Hepatic stellate cell (primary cell): Measurements from ENCODE around the gene ARFIP1.

Source experiments
- DNase-seq: peaks from one replicate; pipeline ENCODE4 v3.0.0; 2011; ENCODE audit warnings: low spot score

Gene ARFIP1

DNA sequence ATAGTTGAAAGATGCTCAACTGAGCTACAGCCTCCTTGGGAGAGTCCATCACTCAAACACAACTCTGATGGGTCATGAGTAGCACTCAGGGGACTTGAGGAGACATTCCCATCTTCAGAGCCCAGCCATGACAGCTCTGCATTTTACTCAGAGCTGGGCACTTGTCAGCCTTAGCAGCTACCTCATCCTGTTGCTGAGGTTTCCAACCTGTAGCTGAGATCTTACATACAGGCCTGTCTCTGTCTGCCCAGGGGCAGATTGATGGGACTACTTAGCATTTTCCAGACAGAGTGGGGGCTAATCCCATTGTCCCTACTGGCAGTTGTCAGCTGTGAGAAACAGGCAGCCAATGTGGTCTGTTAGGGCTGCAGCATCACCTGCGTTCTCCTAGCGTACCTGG, 159.9 kb downstream of the ARFIP1 start:
- no peak for DNase-seq

DNA sequence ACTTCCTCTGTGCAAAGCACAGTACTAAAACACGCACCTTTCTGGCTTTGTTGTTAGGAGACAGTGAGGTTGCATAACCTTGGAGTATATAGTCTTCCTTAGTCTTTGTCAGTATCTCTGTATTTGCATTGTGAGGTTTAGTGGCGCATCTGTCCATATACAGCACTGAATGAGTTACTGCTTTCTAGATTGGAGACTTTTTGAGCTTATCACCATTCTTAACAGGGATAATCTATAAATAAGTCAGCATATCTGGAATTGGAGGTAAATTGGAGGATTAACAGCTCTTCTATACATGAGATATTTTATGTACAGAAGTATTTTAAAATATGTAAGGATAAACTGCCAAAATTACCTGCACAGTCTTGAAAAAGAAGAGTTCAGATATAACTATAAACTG, 160.7 kb downstream of the ARFIP1 start:
- no peak for DNase-seq

DNA sequence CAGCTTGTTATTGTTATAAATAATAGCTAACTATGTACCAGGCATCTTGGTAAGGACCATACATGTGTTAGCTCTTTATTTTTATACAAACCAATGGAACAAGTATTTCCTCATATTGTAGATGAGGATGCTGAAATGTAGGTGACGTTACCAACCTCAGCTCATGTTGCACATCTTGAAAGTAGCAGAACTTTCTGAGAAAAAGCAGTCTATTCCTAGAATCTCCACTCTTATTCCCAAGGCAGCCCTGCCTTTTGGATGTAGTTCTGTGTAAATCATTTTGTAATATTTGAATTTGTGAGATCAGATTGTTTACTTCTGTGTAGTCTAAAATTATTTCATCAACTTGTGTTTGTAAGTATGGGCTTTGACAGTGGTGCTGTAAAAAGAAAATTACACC, 161.7 kb downstream of the ARFIP1 start:
- no peak for DNase-seq

DNA sequence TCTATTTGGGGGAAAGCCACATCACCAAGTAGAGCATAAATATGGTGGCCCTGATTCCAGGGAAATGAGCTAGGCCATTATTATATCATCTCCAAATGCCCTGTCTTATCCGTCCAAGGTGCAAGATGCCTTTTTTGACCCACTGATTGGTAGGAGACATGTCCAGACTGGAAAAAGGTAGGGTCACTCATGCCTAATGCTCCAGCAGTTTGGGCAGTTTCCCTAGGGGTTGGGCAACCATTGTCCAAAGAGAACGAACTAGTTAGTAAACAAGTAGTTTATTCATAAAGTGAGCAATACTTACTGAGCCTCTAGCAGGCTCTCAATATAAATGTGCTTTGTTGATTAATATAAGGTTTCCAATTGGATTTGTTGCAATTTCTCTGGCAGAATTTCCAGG, 162.6 kb downstream of the ARFIP1 start:
- DNase-seq = no peak

DNA sequence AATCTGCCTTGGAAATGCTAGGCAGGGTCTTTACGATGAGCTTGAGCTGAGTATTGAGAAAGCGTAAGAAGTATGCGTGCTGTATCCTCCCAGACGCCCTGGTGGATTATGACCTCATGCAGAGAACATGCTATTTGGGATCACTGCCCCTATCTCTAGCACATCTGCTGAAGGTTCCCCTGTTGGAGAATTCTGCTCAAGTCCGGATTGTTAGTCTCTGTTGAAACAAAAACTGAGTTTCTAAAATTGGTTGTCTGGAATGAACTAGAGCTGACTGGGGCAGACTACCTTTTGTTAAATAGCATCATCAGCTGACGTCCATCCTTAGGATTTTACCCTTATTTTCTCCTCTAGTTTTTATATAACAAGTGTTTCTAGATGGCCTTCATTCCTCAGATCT, 163.9 kb downstream of the ARFIP1 start:
- DNase-seq = no peak

DNA sequence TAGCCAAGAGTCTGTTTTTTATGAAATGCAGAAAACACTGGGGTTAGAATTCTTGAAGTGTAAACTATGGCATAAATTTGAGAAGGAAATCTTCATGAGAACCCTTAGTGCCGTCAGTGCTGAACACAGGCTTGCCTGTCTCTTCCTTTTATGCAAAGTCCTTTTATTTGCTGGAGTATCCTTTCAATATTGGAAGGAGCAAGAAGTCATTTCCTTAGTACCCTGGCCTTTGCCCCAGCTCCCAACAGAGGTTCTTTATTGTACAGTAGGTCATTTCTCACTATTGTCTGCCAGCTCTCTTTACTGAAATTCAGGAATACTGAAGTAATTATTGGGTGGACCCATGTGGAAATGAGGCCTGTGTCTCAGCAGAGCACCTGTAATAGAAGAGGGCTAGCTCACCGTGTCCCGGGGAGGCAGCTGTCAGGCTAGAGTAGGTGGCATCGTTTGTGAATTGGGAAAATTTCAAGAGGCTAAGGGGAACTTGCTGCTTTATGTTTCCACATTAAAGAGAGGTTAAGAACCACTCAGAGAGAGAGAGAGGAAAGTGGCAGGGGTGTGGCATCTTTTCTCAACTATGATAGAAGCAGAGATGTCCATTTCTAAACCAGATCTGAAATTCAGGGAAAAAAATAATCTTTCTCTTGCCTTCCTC, 165.0 kb downstream of the ARFIP1 start:
- DNase-seq = no peak

DNA sequence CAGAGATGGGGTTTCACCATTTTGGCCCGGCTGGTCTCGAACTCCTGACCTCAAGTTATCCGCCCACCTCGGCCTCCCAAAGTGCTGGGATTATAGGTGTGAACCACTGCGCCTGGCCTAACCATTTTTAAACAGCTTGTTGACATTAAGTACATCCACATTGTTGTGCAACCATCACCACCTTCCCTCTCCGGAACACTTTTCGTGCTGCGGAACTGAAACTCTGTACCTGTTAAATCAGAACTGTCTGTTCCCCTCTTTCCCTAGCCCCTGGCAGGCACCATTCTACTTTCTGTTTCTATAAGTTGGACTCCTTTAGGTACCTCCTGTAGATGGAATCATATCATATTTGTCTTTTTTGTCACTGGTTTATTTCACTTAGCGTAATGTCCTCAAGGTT, 165.9 kb downstream of the ARFIP1 start:
- DNase-seq = no peak

DNA sequence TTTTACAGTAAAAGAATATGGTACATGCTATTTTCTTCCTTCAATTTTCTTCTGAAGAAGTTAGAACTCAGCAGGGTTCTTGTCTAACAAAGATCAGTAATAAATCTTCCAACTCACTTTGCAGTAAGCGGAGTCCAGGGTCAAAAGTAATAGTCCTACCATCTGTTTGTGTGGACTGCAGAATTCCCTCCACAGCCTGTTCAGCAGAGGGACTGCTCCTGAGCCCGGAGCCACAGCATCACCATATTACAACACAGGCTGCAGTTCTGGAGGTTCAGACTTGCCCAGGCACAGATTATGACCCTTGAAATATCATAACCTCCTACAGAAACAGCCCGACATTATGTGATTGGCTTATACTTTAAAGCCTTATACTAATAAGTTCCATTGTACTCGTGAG, 166.7 kb downstream of the ARFIP1 start:
- no peak for DNase-seq

DNA sequence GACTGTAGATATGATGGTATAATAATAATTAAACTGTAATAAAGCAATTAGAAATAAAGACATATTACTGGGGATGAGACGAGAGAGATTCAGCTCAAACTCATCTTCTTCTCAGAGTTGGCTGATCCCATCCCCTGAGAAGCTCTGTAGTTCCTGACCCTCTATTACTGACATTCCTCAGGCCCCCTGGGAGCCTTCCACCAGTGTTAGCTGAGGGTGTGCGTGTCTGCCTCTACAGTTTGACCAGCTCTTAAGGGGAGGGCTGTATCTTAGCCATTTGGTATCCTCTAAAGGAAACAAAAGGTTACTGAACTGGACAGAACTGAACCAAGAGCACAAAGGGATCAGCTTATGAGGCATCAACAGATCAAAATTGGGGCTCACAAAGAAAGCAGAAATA, 167.6 kb downstream of the ARFIP1 start:
- DNase-seq = no peak

DNA sequence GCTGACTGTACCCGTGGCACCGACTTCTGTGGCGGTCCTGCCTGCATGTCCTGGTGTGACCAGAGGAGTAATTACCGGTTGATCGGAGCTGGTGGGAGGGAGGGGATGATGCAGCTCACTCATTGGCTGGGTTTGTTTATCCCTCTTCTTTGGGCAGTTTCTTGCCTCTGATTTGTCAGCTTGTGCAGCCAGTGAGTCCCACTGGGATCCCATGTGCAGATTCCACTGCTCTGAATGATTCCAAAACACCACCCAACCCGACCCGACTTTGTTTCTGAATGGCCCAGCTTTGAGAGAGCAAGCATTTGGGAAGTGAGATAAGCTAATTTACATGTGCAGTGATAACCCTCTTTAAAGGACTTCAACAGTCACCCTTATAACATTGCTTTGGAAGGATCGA, 170.2 kb downstream of the ARFIP1 start:
- no peak for DNase-seq

DNA sequence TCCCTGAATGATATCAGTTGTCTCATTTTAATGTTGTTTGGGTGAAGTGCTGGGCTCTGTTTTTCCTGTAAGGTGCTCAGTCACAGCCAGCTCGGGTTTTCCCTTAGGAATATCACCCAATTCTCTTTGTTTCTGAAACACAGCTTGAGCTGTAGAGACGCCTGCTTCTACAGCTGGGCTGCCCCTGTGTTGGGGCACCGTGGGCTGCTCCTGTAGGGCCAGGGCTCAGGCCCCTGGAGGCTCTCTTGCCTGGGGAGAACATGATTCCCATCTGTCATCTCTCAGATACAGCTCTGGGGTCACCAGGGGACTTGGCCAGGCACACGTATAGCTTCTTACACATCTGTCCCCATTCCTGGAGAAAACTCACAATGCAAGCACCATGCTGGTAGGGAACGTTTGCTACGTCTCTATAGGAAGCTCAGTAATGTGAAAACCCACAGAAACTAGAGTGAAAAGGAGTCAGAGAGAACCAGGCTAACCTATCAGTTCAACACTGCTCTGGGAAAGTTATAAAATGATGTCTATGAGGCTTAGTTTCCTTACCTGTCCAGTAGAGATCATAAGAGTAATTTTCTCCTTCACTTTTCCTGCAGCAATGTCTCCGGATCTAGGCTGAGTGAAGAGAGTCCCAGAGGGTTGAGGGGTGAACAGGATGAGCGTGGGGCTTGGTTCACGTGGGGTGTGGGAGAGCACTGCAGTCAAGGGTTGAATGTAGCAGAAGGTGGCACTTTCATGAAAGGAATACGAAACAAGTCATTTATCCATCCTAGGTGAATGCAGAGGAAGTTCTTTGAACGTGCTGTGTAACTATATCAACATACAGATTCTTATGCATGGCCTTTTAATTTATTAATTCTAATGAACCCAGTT, 170.9 kb downstream of the ARFIP1 start:
- no peak for DNase-seq

DNA sequence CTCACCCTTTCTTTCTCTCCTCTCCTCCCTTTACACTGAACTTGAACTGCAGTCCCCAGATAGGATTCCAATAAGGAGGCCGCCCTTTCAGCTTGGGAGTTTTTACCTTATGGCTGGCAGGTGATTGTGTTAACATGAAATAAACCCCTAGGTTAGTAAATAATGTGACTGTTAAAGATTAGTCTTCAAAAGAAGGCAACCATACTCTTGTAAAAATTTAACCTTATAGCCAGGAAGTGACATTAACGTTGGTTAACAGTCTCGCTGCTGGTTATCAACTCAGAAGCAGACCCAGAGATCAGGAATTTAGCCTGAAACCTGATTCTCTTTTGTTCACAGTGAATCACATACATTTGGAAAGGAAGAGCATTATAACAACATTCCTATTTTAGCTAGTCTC, 171.6 kb downstream of the ARFIP1 start:
- no peak for DNase-seq

DNA sequence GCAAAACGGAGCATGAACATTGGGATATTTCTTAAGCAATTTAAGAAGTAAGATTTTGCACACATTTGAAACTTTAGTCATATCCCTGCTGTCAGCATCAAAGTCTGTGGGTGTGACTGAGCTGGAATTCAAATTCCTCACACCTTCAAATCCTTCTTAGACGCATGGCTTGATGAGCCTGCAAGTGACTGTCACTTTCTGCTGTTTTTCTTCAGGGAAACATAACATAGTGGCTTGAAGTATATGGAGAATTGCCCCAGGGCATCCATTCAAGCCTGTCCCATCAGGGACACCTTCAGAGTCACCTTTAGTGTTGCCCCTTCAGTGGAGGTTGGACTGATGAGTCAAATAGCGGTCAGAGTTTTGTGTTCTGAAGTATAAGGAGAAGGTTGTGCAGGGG, 173.8 kb downstream of the ARFIP1 start:
- DNase-seq = no peak

DNA sequence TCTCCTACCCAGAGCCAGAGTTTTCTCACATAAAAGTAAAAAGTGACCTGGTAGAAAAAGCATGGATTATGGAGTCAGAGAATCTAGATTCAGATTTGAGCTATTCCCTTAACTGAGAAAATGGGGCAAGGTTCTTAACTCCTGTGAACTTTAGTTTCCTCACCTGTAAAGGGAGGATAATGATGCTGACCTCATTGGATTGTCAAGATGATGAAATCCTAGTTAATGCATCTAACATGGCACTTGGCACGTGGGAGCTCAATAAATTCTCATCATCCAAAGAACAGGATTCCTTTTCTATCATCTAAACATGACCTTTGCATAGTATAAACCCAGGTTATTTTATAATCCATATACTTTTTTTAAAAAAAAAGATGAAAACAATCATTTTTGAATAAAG, 175.0 kb downstream of the ARFIP1 start:
- no peak for DNase-seq

DNA sequence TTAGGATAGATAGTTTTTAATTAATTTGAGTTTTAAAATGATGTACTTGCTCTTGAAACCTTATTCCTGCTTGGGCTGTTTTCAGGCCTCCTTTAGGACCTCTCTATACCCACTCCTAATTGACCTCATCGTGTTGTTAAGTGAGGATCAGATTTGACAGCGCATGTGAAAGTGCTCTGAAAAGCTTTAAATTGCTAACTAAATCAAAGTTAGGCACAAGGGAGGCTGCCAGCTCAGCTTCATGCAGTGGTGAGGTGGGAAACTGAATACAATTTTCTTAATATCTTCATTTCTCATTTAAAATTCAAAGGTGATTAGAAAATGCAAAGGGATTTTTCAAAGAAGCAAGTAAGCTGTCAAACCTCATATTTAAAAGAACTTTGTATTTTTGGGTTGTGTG, 176.4 kb downstream of the ARFIP1 start:
- no peak for DNase-seq

DNA sequence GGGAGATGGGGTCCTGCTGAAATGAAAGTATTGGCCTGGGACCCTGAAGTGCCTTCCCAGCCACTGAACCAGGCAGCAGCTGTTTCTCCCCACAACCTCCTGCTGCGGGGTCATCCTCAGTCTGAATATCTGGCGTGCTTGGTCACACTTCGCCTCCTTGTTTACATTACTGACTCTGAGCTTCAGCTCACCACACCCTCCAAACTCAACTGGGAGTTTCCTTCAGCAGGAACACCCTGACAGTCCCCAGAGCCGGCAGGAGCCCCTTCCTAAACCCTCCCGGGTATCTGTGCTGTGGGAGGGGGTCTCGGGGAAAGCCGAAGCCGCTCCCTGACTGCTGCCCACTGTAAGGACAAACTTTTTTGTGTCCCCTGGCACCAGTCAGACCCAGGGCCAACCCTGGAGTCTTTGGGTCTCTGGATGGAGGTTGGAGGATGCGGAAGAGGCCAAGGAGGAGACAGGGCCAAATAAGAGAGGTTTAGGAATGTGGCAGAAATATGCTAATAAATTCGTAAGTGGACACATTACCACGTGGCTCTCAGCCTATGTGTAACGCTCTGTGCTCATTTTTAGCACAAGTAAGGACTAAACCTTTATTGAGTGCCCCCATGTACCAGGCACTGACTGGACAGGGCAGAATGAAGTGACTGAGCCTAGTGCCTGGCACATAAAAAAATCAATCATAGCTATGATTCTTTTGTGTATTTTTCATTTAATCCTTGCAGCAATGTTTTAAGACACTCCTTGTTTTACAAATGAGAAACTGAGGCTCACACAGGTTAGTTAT, 177.1 kb downstream of the ARFIP1 start:
- DNase-seq = no peak

DNA sequence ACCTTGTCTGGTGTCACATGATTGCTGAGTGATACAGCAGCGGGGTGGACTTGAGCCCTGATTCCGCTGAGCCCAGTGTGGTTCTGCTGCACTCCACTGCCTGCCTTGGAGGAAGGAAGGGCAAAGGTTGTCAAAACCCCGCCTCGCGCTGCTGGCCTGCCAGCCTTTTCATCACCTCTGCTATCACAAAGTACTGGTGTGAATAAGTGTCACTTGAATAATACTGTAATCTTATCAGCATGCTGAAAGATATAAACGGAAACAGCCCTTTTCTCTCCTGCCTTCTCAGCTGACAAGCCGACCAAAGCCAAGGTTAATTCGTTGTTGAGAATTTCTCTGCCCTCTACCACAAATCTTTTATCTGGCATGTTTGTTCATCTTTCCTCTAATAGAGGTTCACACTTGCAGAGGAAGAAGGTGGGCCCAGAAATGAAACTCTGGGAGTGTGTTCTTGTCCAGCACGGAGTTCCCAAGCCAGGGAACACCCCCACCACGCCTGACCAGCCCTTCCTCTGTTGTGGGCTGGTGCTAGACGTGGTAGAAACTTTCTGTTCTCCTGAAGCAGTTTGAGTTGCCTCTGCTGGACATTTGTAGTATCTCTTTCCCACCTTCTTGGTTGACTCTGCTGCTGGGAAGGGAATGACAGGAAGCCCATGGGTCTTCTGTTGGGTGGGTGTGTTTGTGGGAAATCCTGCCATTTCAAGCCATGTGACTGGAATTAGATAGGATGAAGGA, 177.8 kb downstream of the ARFIP1 start:
- DNase-seq = no peak

DNA sequence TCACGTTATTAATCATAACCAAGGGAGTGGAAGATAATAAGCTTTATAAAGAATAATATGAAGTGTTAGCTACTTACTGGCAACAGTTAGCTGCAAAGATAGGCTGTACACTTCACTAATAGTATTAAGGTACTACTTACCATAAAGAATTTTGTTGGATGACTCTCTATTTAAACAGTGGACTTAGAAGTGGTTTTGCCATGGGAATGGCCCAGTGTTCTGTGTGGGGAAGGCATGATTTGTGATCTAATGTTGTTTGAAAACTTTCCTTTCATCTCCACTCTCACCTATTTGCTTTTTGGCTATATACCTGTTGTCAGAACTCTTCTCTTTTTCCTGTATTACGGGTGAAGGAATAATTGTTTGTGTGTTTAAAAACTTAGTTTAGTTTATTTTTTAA, 179.3 kb downstream of the ARFIP1 start:
- DNase-seq = no peak

DNA sequence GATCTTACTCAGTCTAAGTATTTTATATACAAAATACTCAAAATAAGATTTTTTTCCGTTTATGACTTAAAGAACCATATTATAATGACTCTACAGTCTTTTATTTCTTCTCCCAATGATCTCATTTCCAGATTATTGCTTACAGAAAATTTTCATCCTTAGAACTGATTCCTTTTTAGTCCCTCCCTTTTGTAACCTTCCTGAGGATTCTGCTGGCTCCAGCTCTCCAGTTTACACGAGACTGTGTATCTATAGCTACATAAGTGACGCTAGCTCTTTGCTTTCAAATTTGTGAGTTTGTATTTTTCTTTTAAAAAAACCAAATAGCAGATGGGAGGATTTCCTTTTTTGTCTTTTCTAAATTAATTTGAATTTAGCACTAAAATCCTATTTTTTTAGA, 180.3 kb downstream of the ARFIP1 start:
- no peak for DNase-seq

DNA sequence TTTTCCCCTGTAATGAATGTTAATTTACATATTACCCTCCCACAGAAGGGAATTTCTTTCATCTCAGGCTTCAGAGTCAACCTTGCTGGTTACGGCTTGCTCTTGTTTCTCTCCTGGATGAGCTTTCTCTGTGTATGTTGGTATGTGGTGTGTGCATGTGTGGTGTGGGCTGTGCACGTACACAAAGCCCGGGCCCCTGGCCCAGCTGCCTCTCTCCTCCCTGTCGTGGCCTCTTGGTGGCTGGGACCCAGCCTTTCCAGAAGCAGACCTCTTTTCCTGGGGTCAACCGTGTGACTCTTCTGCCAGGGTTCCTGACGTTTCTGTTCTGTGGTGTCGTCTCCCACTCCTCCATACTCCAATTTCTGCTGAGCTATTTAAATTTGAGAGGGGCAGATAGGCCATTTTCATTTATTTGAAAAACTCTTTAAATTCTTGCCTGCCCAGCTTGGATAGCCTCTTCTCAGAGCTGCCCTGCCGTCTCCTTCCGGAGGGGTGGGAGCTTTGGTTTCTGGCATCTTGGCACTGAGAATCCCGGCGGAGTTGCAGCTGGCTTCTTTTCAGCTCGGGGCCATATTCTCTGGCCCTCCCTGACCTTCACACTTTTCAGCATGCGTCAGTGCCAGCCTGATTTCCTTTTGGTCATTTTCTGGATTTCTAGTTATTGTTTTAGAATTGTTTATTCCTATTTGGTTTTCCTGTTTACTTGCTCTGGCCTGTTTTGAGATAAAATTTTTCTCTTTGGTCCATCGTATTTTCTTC, 181.4 kb downstream of the ARFIP1 start:
- DNase-seq = no peak

DNA sequence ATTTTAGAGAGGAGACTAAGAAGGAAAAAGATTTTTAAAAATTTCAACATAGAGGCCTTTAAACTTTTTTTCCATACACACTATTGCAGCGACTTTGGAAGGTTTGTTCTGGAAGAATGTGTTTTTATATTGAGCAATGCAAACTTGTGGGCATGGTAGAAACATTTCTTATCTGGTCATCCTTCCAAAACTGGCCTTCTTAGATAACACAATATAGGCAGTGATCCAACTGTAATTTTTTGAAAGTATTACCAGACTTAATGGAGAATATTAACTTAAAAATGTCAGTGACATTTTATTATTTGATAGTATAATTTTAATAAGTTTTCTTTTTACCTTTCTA, 182.0 kb downstream of the ARFIP1 start:
- no peak for DNase-seq
